ENCODE data around the gene NPAS1.
"Not testable (repeated sequence)": the region's sequence is repeated elsewhere in the genome, so short reads cannot be mapped to it uniquely, and the experiment has no call there.

Gene NPAS1

DNA sequence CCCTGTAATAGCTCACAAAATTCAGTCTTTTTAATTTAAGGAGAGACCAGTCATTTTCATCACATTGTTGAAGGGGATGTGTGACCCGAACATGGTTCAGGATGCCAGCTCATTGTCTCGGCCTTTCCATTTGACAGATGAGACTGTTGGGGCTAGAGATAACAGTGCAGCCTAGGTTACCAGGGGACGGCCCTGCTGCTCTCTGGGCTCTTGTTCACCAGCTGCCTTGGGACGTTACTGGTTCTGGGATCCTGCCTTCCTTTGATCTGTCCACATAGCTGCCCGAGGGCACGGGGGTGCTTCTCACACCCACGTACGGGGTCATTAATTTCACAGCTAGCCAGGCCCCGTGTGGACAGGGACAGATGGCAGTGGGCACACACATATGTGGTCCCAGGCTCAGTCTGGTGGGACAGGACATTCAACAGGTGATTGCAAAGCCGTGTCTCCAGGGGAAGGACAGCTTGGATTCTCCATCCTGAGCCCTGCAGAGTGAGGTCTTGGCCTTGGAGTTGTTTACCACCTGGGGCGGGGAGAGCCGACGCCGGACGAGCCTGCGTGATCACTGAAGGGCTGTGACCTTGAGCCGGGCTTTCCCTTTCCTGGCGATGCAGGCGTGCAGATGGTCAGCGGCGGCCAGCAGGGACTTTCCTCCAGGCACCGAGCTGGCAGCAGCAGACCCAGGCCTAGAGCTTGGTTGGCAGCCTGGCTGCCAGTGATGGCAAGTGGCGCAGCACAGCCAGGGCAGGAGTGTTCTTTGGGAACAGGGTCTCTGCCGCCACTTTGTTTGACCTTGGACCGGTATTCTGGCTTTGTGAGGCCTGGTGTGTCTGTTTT, 26.7 kb upstream of the NPAS1 start:
- no peak for DNase-seq

- DNase-seq, result no peak
Observed at GRCh38 chr19:46993622-46994021, 26.0 kb upstream of the NPAS1 start.

- DNase-seq, result no peak
Observed at GRCh38 chr19:46994141-46994686, 25.4 kb upstream of the NPAS1 start.

- DNase-seq, result no peak
Observed at GRCh38 chr19:46995492-46995891, 24.1 kb upstream of the NPAS1 start.

GRCh38 chr19:46998445-46999125, 21.1 kb upstream of the NPAS1 start:
- no peak for DNase-seq

GRCh38 chr19:46999377-46999776, 20.3 kb upstream of the NPAS1 start:
- DNase-seq, result no peak

DNA sequence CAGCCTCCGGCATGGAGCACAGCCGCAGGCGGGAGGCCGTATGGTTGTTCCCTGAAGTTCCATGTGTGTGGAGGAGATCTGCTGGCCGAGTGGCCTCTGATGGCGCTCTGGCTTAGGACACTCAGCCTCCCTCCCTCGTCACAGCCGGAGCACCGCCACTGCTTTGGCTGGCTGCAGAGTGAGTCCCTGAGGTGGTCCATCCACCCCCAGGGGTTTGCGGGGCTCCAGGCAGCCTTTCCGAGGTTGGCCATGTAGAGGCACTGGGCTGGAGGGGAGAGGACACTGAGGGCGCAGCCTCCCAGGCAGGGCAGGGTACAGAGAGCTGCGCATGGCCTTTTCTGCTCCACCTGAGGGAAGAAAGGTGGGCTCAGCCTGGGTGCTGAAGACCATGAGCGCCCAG, 19.8 kb upstream of the NPAS1 start:
- DNase-seq, result no peak

- DNase-seq, result no peak
Observed at GRCh38 chr19:47000373-47000772, 19.3 kb upstream of the NPAS1 start.

- no peak for DNase-seq
Observed at GRCh38 chr19:47001584-47001983, 18.1 kb upstream of the NPAS1 start.

GRCh38 chr19:47002106-47002766, 17.4 kb upstream of the NPAS1 start:
- DNase-seq, result no peak

DNA sequence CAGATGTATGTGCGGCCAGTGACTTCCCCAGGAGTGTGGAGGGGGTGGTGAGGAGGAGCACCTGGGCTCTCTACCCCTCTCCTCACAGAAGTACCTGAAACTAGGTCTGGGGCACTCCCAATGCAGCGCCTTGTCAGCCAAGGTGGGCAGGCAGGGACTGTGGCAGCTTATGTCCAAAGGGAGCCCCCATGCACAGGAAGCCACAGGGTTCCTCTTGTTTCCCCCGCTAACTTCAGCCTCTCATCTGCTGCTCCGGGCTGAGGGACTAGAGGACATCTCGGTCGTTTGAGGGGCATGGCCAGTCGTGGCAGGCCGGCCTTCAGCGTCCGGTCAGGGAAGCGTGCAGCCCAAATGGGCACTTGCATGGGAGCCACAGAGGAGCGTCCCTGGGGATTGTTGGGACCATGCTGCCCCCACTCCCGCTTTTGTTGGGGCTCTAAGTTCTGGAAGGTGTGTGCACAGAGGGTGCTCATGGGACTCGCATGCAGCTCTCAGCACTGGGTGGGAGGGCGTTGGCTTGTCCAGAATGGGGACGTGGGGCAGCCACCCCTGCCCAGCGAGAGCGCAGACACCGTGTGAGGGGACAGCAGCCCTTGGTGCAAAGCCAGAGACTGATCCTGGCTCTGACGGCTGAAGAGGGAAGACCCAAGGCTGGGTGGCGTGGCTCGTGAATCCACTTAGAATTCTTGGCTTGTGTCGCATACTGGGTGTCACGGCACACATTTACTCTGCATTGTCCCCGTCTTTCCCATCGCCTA, 16.6 kb upstream of the NPAS1 start:
- no peak for DNase-seq

DNA sequence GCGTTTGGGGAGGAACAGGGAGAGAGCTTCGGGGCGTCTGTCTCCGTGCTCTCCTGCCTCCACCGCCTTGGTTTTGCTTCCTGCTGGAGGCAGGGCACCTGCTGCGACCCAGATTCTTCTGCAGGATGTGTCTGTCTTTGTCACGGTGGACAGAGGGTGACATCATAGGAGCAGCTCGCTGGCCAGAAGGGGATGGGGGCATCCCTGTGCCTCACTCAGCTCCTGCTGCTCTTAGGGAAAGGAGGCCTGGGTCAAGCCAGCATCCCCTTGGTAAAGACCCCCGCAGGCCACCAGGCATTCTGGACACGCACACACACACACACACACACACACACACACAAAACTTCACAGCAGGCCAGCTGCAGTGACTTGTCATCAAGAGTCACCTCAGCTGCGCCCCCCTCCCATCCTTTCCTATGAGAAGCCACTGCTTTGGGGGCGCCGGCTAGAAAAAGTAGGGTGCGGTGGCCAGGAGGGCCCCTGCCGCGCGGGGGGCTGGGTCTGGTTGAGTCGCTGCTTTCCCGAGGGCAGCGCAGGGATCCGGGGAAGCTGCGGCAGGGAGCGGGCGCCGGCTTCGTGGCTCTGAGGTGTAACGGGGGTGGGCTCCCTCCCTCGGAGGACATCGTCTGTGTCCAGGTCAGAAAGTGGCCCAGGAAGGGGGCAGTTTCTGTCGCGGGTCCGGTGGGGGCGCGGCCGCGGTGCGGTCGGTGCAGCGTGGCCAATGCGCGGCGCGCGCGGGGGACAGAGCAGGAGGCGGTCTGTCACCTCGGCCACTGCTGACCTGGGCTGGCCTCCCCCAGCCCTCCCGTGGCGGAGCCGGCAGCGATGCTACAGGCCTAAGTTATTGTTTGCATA, 15.8 kb upstream of the NPAS1 start:
- DNase-seq, result no peak

DNA sequence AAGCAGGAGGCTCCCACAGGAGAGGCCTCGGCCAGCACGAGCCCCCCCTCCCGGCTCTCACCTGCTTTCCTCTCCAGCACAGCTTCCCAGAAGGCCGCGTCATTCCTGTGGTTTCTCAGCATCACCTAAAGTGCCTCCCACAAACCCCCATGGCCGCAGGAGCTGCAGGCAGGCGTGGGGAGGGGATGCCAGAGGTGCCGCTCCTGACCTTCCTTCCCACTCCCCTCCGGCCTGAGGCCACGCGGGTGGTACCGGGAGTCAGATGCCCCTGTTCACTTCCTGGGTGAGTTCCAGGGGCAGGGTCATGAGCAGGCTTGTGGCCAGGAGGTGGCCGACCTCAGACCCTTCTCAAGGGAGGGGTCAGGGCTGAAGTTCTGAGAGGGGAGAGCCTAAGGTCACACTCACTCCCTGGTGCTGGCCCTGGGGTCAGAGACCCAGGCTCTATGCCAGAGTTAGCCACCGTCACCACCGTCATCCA, 14.4 kb upstream of the NPAS1 start:
- DNase-seq, result no peak

- no peak for DNase-seq
Observed at GRCh38 chr19:47005873-47006272, 13.8 kb upstream of the NPAS1 start.

GRCh38 chr19:47006496-47006895, 13.1 kb upstream of the NPAS1 start:
- DNase-seq, result no peak

GRCh38 chr19:47010549-47010948, 9.1 kb upstream of the NPAS1 start:
- not testable (repeated sequence) for DNase-seq

DNA sequence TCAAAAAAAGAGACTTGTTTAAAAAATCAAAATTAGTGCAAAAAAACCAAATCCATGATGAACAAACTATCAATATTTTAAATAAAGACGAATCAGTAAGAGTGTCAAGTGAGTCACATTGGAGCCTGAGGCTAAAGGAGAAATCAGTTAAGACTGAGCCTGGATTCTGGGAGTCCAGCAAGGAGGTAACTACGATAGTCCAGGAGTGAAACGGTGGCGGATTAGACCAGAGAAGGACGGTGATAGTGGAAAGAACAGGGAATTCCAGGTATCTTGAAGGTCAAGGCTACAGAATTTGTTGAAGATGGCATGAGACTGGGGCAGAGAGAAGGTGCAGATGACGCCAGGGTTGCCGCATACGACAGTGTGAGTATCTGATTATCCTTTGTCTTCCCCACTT, 7.0 kb upstream of the NPAS1 start:
- DNase-seq, result no peak

GRCh38 chr19:47013041-47013517, 6.6 kb upstream of the NPAS1 start:
- peak; percentile 68 for DNase-seq

DNA sequence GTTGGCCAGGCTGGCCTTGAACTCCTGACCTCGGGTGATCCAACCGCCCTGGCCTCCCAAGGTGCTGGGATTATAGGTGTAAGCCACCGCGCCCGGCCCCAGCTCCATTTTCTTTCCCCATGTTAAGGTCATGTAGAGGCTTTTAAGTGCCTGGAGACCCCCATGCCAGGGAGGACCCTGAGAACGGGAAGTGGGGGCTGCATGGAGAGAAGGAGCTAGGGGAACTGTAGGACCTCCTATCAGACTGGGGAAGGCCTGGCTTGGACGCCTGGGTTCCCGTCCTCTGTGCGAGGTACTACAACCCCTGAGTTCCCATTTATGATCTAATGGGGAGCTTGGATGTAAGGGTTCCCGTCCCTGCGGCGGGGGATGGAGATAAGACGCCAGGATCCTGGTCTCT, 714 bp upstream of the NPAS1 start:
- no peak for DNase-seq

DNA sequence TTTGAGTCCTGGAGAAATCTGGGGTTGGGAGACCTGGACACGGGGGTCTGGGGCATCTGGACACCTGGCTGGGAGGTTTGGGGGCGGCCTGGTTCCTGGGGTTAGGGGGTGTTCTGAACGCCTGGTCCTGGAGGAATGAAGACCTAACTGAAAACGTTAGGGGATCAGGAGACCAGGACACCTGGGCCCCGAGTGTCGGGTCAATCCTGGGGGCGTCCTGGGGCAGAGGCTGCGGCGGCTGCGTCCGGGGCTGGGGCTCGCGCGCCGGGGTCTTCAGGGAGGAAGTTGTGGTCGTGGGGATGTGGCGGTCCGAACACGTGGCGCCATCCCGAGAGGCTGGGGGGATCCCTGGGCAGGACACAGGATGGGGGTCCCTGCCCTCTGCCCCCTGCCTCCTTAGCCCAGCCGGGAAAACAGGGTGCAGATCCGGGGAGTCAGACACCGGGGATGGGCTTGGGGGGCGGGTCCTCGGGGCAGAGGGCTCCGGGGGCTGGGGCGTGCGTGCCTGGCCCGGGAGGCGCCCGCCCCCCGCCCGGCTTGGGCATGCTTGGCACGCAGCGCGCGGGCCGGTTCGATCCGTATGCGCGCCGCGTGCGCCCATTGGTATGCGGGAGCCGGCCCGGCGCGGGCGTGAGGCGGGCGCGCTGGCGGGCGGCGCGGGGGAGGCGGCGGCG, 632 bp downstream of the NPAS1 start:
- DNase-seq, result no peak

DNA sequence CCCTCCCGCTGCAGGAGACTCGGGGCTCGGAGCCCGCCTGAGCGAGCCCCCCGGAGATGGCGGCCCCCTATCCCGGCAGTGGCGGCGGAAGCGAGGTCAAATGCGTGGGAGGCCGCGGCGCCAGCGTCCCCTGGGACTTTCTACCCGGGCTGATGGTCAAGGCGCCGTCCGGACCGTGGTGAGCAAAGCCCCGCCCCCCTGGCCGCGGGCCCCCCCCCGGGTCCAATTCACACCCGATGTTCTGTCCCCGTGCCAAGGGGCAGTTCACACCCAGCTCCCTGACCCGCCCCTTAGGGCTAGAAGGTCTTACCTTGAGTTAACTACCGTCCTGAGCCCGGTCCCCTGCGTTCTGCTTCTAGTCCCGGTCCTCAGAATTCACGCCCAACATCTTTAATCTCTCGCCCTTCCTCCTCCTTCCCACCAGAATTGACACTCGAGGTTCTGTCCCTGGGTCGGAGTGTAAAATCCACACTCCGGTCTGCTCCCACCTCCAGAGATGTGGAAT, 1.4 kb downstream of the NPAS1 start:
- DNase-seq, result no peak

All from activated CD8-positive, alpha-beta memory T cell treated with anti-CD3 and anti-CD28 coated beads, Interleukin-2, amount 50 U/mL, for 4 hours (primary cell).